Endothelial cell of hepatic sinusoid (primary cell): ENCODE data around the gene CUL3.
"Not testable (repeated sequence)": the region's sequence is repeated elsewhere in the genome, so short reads cannot be mapped to it uniquely, and the experiment has no call there.

ENCODE experiments used
- in situ Hi-C: cut with HindIII; loops from 2 replicates; pipeline ENCODE4 v1.10.0; 2017; ENCODE audit warnings: low sequenced_read_pairs

Gene CUL3

DNA sequence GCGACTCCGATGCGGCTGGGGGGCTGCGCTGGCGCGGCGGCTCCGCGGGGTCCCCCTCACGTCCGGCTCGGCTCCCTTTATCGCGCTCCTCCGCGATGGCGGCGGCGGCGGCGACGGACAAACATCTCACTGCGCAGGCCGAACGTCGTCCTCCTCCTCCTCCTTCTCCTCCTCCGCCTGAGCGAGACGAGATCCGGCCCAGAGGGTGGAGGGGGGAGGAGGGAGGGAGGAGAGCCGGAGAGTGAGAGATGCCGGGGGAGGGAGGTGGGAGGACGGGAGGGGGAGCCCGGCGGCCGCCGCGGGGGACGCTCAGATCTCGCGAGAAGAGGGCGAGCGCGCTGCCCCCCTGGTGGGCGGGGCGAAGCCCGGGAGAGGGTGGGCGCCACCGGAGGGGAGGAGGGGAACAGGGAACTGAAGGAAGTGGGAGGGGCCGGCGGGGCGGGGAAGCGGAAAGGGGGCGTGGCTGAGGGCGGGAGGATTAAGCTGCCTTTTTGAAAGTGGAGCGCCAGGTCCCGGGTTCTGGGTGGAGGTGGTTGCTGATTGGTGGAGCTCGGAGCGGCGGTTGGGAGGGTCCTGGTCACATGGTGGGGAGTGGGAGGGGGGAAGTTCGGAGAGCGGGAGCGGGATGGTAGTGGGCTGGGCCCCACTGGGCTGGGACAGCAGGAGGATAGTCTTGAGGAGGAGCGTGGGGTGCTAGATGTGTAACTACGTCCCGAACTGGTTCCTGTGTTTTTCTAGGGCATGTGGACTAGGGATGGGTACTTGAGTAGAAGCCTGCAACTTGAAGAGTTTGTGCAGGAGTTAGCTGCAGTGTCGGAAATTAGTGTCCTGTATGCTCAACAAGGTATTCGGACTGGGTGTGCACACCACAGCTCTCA is at the start of gene CUL3:
Gene CUL3 (minus strand): TSS at position 153 of the 878 bp plus-strand sequence. CDS start 354 bp downstream, outside the sequence.
- in situ Hi-C loops, result no loop called here

DNA sequence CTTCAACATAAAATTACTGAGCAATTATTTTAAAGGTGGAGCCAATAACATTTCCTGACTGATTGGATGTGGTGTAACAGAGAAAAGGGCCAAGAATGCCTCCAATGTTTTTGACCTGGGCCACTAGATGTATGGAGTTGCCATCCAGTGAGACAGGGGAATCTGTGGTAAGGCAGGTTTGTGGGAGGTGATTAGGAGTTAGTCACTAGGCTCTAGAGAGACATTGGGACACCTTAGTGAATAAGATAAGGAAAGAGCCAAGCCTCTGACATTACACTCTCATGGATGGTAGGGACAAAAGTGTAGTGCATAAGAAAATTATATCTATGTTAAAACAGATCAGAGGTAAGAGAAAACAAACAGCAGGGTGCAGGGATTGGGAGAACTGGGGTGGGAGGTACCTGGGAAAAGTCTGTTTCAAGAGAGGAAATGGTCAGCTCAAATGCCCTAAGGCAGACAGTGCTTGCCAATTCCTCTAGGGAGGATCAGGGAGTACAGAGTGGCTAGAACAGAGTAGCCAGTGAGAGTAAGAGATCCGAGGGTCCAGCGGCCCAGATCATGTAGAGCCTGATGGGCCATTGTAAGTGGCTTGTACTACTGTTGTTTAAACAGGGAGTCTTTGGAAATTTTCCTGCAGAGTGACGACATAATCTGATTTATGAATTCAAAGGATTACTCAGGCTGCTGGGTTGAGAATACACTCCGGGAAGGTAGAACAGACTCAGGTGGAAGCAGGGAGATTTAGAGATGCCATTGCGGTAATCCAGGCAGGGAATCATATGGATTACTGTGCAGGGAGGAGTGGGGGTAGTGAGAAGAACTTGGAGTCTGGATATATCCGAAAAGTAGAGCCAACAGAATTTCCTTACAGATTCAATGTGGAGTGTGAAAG is 45.7 kb upstream of the CUL3 start:
- in situ Hi-C loops, result no loop called here

DNA sequence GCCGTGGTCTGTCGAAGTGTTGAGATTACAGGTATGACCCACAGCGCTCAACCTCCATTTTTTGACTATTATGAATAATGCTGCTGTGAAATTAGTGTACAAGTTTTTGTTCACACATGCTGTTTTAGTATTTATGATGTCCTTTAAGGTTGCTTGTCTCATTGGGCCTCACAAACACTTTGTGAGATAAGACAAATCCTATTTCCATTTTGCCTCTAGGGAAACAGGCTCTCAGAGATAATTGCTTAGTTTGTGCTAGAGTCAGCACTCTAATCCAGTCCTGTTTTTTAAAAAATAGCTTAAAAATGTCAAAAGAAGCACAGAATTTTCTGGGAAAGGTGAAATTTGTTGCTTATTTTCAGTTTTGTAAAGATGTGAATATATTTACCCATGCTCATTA is 43.3 kb upstream of the CUL3 start:
- in situ Hi-C loops, result no loop called here

DNA sequence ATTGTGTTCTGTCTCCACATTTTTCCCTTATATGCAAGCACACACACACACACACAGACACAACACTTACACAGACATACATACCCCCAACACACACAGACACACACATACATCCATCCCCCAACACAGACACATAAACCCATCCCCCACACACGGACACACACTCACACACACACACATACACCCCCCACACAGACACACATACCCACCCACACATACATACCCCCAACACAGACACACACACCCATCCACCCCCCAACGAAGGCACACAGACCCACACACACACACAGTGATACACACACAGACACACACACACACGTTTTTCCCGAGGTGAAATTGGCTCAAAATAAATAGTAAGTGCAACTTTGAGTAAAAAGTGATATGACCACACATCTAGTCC is 41.6 kb upstream of the CUL3 start:
- in situ Hi-C loops, result no loop called here

DNA sequence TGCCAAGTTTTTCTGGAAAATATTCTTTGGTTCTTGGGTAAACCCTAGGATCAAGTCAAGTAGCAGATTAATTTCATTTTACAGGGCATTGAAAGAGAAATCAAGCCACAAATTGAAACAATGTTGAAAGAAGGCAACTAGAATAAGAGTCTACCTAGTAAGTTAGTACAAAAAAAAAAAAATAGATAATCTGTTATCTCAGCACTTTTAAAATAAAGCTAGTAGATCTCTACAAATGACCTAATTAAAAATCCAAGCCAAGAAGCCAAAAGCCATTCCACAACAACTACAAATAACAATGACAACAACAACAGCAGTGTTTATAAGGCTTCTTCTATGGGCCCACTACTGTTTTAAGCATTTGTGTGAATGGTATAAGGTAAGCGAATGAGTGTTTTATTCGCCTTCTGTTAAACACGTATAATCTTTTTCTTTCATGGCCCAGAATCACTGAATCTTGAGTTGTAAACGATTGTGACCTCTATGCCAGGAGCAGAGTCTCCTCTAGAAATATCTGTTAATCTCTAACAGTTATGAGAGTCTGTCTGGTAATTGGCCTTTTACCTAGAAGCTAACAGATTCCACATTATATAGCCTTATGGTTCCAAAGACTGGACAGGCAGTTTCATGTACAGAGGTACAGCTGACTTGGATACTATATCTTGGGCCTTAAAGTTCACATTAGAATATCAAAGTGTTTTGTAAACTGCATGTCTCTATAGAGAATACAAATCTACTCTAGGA is 28.6 kb upstream of the CUL3 start:
- in situ Hi-C loops, result no loop called here

DNA sequence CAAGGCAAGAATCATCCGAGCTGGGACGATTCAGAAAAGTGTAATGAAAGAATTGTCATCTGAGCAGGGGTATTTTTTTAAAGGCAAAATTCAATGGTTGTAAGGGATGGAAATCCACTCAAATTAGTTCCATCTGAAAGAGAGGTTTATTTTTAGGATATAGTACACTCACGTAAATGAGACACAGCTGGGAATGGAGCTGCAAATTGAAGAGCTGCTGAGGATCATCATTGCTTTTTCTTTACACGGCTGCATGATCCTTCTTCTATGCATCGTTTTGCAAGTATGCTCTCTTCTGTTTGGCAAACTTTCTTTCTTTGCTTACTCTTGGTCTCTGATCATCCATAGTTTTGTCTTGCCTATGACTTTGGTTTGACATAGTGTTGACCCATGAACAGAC is 27.4 kb upstream of the CUL3 start:
- in situ Hi-C loops, result no loop called here

DNA sequence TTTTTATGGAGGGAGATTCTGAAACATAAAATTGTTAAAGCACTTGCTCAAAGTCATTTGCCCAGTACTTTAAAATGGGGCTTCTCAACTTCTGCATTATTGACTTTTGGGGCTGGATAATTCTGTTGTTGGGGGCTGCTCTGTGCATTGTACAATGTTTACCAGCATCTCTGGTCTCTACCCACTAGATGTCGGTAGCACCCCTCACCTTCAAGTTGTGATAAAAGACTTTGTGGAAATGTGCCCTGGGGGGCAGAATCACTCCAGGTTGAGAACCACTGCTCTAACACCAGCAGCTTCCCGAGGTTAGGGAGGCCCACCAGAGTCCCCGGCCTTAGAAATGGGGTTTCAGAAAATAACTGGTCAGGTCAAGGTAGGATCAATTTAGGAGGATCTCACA is 26.8 kb upstream of the CUL3 start:
- in situ Hi-C loops, result no loop called here

DNA sequence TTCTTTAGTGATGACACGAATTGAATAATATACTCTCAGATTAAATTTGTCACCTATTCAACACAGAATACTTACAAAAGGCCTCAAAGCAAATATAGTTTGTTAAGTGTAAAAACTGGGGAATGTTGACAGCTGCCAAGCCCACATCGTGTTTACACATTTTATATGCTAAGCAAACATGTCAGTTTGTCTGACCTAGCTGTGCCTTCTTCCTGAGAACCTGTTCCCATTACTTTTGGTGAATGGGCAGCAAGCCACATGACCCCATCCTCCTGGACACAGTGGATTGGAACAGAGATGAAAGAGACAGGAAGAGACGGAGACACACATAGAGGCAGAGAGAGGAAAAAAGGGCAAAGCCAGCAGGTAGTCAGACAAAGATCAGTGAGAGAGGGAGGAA is 22.9 kb upstream of the CUL3 start:
- in situ Hi-C loops, result no loop called here

DNA sequence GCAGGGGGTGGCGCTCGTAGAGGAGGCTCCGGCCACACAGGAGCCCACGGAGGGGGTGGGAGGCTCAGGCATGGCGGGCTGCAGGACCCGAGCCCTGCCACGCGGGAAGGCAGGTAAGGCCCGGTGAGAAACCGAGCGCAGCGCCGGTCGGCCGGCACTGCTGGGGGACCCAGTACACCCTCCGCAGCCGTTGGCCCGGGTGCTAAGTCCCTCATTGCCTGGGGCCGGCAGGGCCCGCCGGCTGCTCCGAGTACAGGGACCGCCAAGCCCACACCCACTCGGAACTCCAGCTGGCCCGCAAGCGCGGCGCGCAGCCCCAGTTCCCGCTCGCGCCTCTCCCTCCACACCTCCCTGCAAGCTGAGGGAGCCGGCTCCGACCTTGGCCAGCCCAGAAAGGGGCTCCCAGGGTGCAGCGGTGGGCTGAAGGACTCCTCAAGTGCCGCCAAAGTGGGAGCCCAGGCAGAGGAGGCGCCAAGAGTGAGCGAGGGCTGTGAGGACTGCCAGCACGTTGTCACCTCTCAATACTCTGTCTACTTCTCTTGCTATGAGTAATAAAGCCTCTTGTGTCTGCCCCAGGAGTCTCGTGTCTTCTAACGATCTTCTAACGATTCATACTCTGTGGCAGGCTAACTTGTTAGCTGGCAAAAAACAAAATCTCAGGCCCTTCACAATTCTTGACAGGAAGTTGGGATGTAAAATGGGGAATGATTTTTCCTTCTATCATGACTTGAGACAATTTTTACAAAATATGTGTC is 18.8 kb upstream of the CUL3 start:
- in situ Hi-C loops, result not testable (repeated sequence)

DNA sequence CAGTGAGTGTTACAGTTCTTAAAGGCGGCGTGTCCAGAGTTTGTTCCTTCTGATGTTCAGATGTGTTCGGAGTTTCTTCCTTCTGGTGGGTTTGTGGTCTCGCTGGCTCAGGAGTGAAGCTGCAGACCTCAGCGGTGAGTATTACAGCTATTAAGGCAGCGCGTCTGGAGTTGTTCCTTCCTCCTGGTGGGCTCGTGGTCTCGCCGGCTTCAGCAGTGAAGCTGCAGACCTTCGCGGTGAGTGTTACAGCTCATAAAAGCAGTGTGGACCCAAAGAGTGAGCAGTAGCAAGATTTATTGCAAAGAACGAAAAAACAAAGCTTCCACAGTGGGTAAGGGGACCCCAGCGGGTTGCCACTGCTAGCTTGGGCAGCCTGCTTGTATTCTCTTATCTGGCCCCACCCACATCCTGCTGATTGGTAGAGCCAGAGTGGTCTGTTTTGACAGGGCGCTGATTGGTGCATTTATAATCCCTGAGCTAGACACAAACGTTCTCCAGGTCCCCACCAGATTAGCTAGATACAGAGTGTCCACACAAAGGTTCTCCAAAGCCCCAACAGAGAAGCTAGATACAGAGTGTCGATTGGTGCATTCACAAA is 17.7 kb upstream of the CUL3 start:
- in situ Hi-C loops, result not testable (repeated sequence)

DNA sequence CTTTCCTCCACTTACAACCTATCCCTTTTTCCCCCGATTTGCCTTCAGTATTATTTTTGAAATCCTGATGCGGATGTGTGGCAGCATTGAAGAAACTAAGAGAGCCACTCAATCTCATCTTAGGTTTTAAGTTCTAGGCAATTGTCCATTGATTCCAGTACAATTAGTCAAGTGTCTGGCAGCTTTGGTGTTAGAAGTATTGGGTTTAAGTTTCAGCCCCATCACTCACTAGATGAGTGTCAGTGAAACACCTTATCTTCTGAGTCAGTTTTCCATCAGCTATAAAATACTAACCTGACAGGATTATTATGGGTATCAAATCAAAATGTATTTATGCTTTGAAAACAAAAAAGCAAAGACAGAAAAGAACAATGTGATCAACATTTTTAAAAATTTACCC is 16.8 kb upstream of the CUL3 start:
- in situ Hi-C loops, result no loop called here

DNA sequence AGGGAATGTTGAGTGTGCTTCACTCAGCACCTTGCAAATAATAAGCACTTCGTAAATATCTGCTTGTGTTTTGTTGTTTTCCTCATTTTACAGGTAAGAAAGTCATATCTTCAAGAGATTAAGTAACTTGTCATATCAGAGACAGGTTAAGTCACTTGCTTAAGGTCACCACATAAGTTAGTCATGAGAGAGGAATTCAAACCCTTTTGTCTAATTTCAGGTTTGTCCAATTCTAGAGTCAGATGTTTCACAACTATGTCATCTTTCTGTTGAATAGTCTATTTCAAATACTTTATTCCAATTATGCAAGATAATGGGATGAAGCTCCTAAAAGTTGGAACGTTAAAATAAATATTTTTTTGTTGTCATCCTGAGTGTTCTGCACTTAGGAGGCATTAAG is 13.5 kb upstream of the CUL3 start:
- in situ Hi-C loops, result no loop called here

DNA sequence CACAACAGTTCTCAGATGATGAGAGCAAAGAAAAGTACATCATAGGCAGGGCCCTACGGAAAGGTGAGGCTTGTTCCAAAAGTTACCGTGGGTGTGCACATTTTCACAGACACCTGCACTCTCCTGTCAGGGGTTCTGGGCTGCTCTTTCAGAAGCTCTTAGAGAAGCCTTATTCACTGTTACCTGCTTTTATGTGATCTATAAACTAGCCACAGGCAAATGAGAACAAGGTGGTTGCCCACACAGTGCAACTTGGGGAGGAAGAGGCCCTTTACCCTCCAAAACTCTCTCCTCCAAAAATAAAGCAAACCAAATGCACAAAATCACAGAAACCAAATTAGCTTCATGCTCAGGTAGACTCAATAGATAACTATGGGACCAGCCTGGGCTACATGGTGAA is 11.1 kb upstream of the CUL3 start:
- in situ Hi-C loops, result no loop called here

DNA sequence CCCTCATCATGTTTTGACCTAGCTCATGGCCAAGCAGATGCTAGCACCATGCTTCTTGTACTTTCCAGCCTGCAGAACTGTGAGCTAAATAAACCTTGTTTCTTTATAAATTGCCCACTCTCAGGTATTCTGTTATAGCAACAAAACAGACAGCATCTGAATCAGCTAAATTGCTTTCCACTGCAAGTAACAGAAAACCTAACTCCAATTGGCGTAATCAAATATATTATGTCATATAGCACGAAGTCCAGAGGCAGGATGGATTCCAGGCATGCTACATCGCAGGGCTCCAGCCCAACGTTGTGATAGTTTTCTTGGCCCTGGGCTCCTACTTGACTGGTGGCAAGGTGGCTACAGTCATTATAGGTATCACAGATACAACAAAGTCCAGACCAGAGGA is 10.4 kb upstream of the CUL3 start:
- in situ Hi-C loops, result no loop called here

DNA sequence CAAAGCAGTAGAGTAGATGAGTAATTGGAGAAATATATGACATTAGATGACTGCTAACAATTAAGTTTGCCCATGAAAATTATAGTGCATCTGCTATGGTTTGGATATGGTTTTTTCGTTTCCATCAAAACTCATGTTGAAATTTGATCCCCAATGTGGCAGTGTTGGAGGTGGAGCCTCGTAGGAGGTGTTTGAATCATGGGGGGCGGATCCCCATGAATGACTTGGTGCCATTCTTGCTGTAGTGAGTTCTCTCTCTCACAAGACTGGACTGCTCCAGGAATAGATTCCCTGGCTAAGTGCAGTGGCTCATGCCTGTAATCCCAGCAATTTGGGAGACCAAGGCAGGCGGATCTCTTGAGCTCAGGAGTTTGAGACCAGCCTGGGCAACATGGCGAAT is 9.7 kb upstream of the CUL3 start:
- in situ Hi-C loops, result no loop called here

DNA sequence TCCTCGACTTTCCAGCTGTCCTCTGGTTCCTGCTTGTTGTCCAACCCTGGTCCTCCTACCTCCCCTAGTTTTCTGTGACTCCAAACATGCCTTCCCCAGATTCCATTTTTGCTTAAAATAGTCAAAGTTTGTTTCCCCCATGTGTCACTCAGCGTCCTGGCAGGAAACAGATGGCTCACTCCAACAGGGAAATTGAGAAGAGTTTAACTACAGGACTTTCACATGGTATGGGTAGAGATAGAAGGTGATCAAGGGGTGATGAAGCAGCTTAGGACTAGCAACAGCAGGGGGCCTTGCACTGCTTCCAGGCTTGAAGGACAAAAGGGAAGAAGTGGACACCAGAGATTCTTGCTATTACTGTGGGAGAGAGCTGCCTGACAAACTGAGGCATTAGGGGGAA is 6.1 kb upstream of the CUL3 start:
- in situ Hi-C loops, result no loop called here

DNA sequence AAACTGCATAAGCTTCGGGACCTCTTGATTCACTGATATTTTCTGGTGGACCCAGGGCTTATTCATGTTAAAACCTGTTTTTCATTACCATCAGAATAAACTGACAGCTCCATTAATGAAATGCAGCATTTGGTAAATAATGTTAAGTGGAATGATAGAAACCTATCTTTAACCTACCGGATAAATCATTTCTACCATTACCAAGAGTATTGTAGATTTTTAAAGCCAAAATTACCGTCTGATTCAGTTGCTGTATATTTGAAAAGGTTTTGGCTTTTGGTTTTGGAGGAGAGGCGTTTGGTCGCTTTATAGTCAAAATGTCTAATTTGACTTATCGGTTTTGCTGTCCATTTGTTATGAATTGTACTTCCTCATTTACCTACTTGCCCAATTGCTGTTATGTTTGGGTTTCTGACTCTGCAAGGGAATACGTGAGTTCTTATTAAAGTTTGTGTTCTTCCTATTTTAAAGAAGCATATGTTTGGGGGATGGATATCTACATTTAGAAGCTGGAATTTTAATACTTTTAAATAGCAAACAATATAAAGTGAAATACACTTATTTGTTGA is 1.0 kb upstream of the CUL3 start:
- in situ Hi-C loops, result no loop called here

DNA sequence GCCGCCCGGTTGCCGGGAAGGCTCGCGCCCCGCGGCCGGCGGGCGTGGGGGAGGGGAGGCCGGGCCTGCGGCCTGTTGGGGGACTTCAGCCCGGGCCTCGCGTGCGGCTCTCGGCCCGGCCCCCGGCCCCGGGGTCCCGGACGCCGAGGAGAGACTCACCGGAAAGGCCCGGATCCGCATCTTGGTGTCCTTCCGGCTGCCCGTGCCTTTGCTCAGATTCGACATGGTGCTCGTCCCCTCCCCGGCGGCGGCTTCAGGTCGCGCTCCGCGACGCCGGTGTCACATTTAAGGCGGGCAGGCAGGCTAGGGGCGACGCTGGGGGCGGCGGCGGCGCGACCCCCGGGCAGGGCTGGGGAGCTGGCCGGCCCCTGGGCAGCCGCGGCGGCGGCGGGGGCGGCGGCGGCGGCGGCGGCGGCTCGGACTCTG is 365 bp downstream of the CUL3 start:
- in situ Hi-C loops, result no loop called here

DNA sequence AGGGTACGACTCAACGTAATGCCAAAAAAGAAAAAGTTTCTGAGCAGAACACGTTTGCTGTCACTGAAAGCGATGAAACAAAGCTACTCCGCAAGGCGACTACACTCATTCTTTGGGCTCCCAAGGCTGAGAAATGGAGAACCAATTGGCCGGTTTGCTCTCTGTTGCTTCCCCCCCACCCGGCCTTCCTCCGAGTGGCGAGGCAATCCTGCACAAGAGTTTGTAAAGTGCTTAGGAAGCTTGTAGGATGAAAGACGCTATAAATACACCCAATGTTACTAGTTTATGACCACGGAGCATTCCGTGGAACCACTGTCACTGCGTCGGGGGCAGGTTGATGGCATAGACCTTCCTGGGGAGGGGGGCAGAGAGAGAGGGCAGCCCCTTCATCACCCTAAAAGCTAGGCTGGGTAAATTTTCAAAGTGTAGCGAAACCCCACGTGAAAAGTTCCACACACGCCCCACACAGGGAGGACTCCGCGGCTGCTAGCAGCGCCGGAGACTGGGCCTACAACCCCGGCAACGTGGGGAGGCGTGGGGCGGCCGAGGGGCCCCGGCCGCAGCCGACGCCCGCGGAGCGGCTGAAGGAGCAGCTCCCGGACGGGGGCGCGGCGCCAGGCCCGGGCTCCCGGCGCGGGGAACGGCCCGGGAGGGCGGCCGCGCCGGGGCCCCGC is 915 bp downstream of the CUL3 start:
- in situ Hi-C loops, result no loop called here
